ENCODE data around the gene MTCH2. TPM values are rescaled to one million over a fixed set of nuclear protein-coding genes. Genes with fewer than 3 reads are reported as not detected.

The MTCH2 gene
- total RNA-seq, 1 donor: 88.1 TPM

DNA sequence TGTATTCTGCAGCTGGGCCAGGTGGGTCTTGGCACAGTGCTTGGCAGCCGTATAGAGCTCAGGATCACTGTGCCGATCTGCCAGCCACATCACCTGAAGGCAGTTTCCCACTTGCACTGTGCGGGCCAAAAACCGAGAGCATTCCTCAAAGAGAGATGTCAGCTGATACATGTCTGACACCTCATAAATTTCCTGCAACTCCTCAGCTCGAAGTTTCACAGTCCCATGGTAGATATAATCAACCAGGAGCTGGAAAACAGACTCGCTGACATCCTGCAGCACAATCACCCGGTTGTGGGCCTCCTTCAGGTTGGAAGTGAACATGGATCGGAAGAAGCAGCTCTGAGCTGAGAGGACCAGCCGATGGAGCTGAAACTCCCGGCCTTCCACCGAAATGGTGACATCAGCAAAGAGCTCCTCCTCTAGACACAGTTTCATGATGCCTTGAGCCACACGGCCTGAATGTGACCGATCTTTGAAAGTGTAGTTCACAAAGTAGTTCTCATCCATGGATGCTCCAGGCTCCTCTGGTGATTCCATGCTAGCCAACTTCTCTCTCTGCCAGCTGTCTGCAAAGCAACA lies 64.8 kb downstream of the MTCH2 start:
- TF ChIP-seq, protein P1, sequence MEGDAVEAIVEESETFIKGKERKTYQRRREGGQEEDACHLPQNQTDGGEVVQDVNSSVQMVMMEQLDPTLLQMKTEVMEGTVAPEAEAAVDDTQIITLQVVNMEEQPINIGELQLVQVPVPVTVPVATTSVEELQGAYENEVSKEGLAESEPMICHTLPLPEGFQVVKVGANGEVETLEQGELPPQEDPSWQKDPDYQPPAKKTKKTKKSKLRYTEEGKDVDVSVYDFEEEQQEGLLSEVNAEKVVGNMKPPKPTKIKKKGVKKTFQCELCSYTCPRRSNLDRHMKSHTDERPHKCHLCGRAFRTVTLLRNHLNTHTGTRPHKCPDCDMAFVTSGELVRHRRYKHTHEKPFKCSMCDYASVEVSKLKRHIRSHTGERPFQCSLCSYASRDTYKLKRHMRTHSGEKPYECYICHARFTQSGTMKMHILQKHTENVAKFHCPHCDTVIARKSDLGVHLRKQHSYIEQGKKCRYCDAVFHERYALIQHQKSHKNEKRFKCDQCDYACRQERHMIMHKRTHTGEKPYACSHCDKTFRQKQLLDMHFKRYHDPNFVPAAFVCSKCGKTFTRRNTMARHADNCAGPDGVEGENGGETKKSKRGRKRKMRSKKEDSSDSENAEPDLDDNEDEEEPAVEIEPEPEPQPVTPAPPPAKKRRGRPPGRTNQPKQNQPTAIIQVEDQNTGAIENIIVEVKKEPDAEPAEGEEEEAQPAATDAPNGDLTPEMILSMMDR (IDR thresholded peaks at IDR 0.05; ENCODE audit: insufficient read depth, low read length): no peak
- H3K4me3 ChIP-seq (ENCODE audit: low read depth, low read length): peak overlapping the region; percentile 96
- no peak for DNase-seq (ENCODE audit: low read depth)

DNA sequence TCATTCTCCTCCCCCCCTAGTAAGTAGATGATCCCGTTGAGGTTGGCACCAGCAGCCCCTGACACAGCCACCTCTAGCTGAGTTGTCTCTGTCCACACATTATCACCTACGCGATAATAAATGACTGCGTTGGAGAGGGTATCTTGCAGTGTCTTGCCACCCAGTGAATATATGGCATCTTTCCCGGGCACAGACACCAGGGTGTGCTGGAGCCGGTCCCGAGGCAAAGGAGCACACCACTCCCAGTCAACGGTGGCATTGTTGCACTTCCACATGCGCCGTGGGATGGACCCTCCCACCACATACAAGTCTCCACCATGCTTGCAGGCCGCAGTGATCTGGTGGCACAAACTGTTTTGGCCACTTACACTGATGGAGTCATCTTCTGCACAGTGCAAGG lies 69.0 kb downstream of the MTCH2 start:
- TF ChIP-seq, protein P1 (IDR thresholded peaks at IDR 0.05; ENCODE audit: insufficient read depth, low read length): no peak
- H3K4me3 ChIP-seq (ENCODE audit: low read depth, low read length): no peak overlapping the region
- DNase-seq (ENCODE audit: low read depth): no peak

DNA sequence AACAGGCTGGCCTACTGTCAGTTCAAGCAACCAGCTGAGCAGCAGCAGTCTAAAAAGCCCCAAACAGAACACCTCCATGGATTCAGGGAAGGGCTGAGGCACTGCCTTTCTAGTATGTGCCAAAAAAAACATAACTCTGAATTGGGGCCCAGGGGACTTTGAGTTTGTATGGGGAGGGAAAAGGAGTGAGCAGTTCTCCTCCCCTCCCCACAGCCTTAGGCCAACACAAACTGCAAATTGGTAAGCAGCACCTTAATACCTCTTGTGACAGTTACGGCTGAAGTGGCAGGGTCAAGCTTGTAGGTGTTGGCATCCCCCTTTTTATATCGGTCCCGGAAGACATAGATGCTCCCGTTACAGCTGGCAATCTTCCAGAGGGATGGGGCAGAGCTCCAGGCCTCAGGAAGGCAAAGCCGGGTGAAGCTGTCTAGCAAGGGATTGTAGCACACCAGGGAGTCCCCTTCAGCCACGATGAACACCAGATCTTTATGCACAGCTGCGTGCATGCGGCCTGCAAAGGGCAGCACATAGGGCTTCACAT lies 69.6 kb downstream of the MTCH2 start:
- TF ChIP-seq, protein P1 (IDR thresholded peaks at IDR 0.05; ENCODE audit: insufficient read depth, low read length): no peak
- DNase-seq (ENCODE audit: low read depth): peak; percentile 56
- no peak overlapping the region for H3K4me3 ChIP-seq (ENCODE audit: low read depth, low read length)

DNA sequence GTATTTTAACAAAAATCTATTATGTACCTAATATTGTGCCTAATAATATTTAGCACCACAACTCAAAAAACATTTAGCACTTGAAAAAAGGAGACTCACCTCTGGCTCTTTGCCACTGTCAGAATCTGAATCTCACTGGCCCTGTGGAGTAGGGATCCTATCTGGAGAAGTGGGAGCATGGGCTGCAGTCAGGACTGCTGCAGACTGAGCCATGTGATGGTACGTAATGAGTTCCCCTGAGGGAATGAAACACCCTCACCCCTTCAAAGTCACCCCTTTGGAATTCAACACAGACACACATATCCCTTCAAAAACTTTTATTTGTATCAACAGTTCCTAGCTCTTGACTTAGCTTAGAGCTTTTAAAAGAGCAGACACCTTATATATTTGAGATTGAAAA lies 70.5 kb downstream of the MTCH2 start:
- TF ChIP-seq, protein P1 (IDR thresholded peaks at IDR 0.05; ENCODE audit: insufficient read depth, low read length): no peak
- no peak overlapping the region for H3K4me3 ChIP-seq (ENCODE audit: low read depth, low read length)
- peak; percentile 54 for DNase-seq (ENCODE audit: low read depth)

DNA sequence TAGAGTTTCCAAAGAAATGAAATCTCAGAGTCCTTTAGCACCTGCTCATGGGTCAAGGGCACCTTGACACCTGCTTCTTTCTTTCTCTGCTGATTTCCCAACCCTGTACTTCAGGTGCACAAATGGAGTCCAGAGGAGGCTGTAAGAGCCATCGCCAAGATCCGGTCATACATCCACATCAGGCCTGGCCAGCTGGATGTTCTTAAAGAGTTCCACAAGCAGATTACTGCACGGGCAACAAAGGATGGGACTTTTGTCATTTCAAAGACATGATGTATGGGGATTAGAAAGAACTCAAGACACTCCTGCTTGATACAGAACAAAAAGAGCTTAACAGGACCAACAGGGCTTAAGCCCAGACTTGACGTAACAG lies 71.0 kb downstream of the MTCH2 start:
- TF ChIP-seq, protein P1 (IDR thresholded peaks at IDR 0.05; ENCODE audit: insufficient read depth, low read length): no peak
- no peak overlapping the region for H3K4me3 ChIP-seq (ENCODE audit: low read depth, low read length)
- DNase-seq (ENCODE audit: low read depth): no peak

DNA sequence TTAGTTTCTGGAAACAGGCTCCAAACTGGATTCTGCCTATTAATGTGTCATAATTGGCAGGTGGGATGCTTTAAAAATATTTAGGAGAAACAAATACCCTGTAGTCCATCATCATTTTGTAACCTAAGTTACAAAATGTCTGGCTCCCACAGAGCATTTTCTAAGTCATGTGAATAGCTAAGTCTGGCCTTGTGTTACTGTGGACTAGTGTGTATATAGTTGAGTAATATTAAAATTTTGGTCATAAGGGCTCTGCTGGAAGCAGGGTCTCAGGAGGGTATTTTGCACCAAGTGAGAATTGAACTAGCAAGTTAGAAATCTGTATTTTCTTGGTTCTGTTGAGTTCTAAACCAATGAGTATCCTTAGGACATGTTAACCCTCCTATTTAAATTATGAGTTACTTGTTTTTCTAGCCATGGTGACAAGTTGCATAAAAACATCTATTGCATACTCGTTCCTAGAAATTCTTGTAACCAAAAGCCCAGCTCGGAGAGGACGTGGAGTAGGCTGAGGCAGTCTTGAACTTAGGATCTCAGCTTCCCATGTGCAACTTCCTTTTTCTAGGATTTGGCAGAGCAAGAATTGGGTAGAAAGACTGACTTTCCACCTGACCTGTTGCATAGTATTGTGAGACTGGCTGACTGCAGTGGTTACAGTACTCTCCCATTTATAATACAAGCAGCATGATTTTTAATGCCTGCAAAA lies 71.6 kb downstream of the MTCH2 start:
- no peak overlapping the region for H3K4me3 ChIP-seq (ENCODE audit: low read depth, low read length)
- DNase-seq (ENCODE audit: low read depth): no peak
- TF ChIP-seq, protein P1 (IDR thresholded peaks at IDR 0.05; ENCODE audit: insufficient read depth, low read length): no peak
